Neural progenitor cell (in vitro differentiated cells): ENCODE measurements around the gene DIS3L2. TPM values are rescaled to one million over a fixed set of nuclear protein-coding genes. Genes with fewer than 3 reads are reported as not detected.

Source experiments
- DNase-seq: peaks from one replicate; pipeline ENCODE4 v3.0.0-alpha.2; 2016; ENCODE audit warnings: low spot score
- H2AFZ ChIP-seq: fragments of 200-600 bp; sonication (generic); replicated peaks from 2 replicates; pipeline ENCODE4 v1.6.1; 2016; ENCODE audit warnings: antibody characterized with exemption
- H3F3A ChIP-seq: fragments of 200-600 bp; sonication (generic); 2 replicates; pipeline ENCODE4 v1.6.1; 2016; ENCODE audit warnings: antibody characterized with exemption, low read depth
- H3K27ac ChIP-seq: fragments of 200-600 bp; sonication (generic); 2 replicates; pipeline ENCODE4 v1.5.1; 2016; ENCODE audit warnings: mild to moderate bottlenecking
- H3K27me3 ChIP-seq: fragments of 200-600 bp; sonication (generic); 2 replicates; pipeline ENCODE4 v1.6.1; 2016; ENCODE audit warnings: mild to moderate bottlenecking, moderate library complexity
- H3K36me3 ChIP-seq: fragments of 200-600 bp; sonication (generic); 2 replicates; pipeline ENCODE4 v1.5.1; 2016
- H3K4me1 ChIP-seq: fragments of 200-600 bp; sonication (generic); 2 replicates; pipeline ENCODE4 v1.6.1; 2016; ENCODE audit warnings: mixed run types
- H3K4me2 ChIP-seq: fragments of 200-600 bp; sonication (generic); 2 replicates; pipeline ENCODE4 v1.6.1; 2016
- H3K4me3 ChIP-seq: fragments of 200-600 bp; sonication (generic); 2 replicates; pipeline ENCODE4 v1.5.1; 2016
- H3K79me2 ChIP-seq: fragments of 200-600 bp; sonication (generic); 2 replicates; pipeline ENCODE4 v1.6.1; 2016; ENCODE audit warnings: low read depth
- H3K9ac ChIP-seq: fragments of 200-600 bp; sonication (generic); 2 replicates; pipeline ENCODE4 v1.6.1; 2016
- H3K9me3 ChIP-seq: fragments of 200-600 bp; sonication (generic); 2 replicates; pipeline ENCODE4 v1.5.1; 2016; ENCODE audit warnings: low read depth
- H4K20me1 ChIP-seq: fragments of 200-600 bp; sonication (generic); 2 replicates; pipeline ENCODE4 v1.6.1; 2016; ENCODE audit warnings: low read depth
- H3K27ac Mint-ChIP-seq: 3 replicates; pipeline ENCODE4 v1.8.0; 2021; ENCODE audit warnings: mixed read lengths
- H3K27me3 Mint-ChIP-seq: 2 replicates; pipeline ENCODE4 v1.8.0; 2022; ENCODE audit warnings: low read depth, mild to moderate bottlenecking, inconsistent platforms, moderate library complexity, mixed read lengths; ENCODE audit not compliant: insufficient read depth
- H3K36me3 Mint-ChIP-seq: 3 replicates; pipeline ENCODE4 v1.8.0; 2021; ENCODE audit warnings: mixed read lengths
- H3K4me1 Mint-ChIP-seq: 3 replicates; pipeline ENCODE4 v1.8.0; 2021; ENCODE audit warnings: mixed read lengths
- H3K4me3 Mint-ChIP-seq: 3 replicates; pipeline ENCODE4 v1.8.0; 2021; ENCODE audit warnings: mild to moderate bottlenecking, moderate library complexity, mixed read lengths
- H3K9me3 Mint-ChIP-seq: 3 replicates; pipeline ENCODE4 v1.8.0; 2020; ENCODE audit warnings: mixed read lengths
- CTCF ChIP-seq: fragments of 200-600 bp; sonication (generic); IDR thresholded peaks from 2 replicates; pipeline ENCODE4 v1.5.1; 2017; ENCODE audit warnings: antibody characterized with exemption, mild to moderate bottlenecking
- EZH2 ChIP-seq: fragments of 200-600 bp; sonication (generic); IDR thresholded peaks from 2 replicates; pipeline ENCODE4 v1.6.1; 2017; ENCODE audit warnings: antibody characterized with exemption, mild to moderate bottlenecking, moderate library complexity
- EZH2phosphoT487 ChIP-seq: fragments of 200-600 bp; sonication (generic); IDR thresholded peaks from 2 replicates; pipeline ENCODE4 v1.6.1; 2017; ENCODE audit warnings: antibody characterized with exemption
- total RNA-seq: library from RNA; depleted of rRNA; stranded (reverse); fragments of >200 nt; gene quantifications from 2 replicates; pipeline ENCODE4 v1.2.3, GENCODE V29; 2015; ENCODE audit warnings: low replicate concordance

Gene DIS3L2
- total RNA-seq, 1 donor from 2014 or later, result 23.2 TPM

GRCh38 chr2:231992888-231993287 is 31.4 kb downstream of the DIS3L2 start:
- Histone ChIP-seq H2AFZ (no peak overlapping the region), H3K79me2 (peaks cover 36% of the 10 kb centered on the region), H3K27ac (no peak overlapping the region), H3K4me1 (no peaks in the 10 kb centered on the region), H3F3A (no peaks in the 10 kb centered on the region), H3K9ac (no peak overlapping the region), H3K4me3 (no peak overlapping the region), H3K4me2 (no peak overlapping the region), H4K20me1 (peaks cover 8% of the 10 kb centered on the region), H3K27me3 (no peaks in the 10 kb centered on the region), H3K9me3 (no peaks in the 10 kb centered on the region), H3K36me3 (no peaks in the 10 kb centered on the region)
- Mint-ChIP-seq H3K4me3 (no peak overlapping the region), H3K9me3 (peaks cover 2% of the 10 kb centered on the region), H3K27me3 (no peaks in the 10 kb centered on the region), H3K27ac (no peak overlapping the region), H3K36me3 (peaks cover 1% of the 10 kb centered on the region), H3K4me1 (peaks cover 14% of the 10 kb centered on the region)
- no peak for DNase-seq
- no peak for TF ChIP-seq CTCF
- TF ChIP-seq EZH2phosphoT487, result no peak
- no peak for TF ChIP-seq EZH2

- H3K36me3 Mint-ChIP-seq, result peaks cover 1% of the 10 kb centered on the region
These were observed 35.5 kb downstream of the DIS3L2 start for GRCh38 chr2:231996797-231997540.

GRCh38 chr2:231998046-231998445 is 36.5 kb downstream of the DIS3L2 start:
- no peaks in the 10 kb centered on the region for H3K27me3 ChIP-seq
- Mint-ChIP-seq H3K27ac (no peak overlapping the region), H3K4me3 (no peak overlapping the region), H3K9me3 (peaks cover under 1% of the 10 kb centered on the region), H3K36me3 (peaks cover 2% of the 10 kb centered on the region), H3K4me1 (no peaks in the 10 kb centered on the region), H3K27me3 (no peaks in the 10 kb centered on the region)
- no peak overlapping the region for H3K9ac ChIP-seq
- H3K9me3 ChIP-seq, result no peaks in the 10 kb centered on the region
- no peak overlapping the region for H3K4me2 ChIP-seq
- no peak for DNase-seq
- no peaks in the 10 kb centered on the region for H3K36me3 ChIP-seq
- H3K4me3 ChIP-seq, result no peak overlapping the region
- H4K20me1 ChIP-seq, result peaks cover 8% of the 10 kb centered on the region
- TF ChIP-seq EZH2phosphoT487 (no peak), EZH2 (no peak), CTCF (no peak)
- H3F3A ChIP-seq, result no peaks in the 10 kb centered on the region
- no peaks in the 10 kb centered on the region for H3K4me1 ChIP-seq
- no peak overlapping the region for H2AFZ ChIP-seq
- no peak overlapping the region for H3K27ac ChIP-seq
- peaks cover 36% of the 10 kb centered on the region for H3K79me2 ChIP-seq

More at GRCh38 chr2:231996797-231997540, 35.5 kb downstream of the DIS3L2 start:
- Histone ChIP-seq H3K27me3 (no peaks in the 10 kb centered on the region), H3K4me1 (no peaks in the 10 kb centered on the region), H2AFZ (no peak overlapping the region), H3F3A (no peaks in the 10 kb centered on the region), H3K9me3 (no peaks in the 10 kb centered on the region), H3K27ac (no peak overlapping the region), H3K79me2 (peaks cover 27% of the 10 kb centered on the region), H3K36me3 (no peaks in the 10 kb centered on the region), H3K9ac (no peak overlapping the region), H4K20me1 (peaks cover 8% of the 10 kb centered on the region), H3K4me2 (no peak overlapping the region), H3K4me3 (no peak overlapping the region)
- Mint-ChIP-seq H3K27me3 (no peaks in the 10 kb centered on the region), H3K4me3 (no peak overlapping the region), H3K4me1 (no peaks in the 10 kb centered on the region), H3K27ac (no peak overlapping the region), H3K9me3 (no peaks in the 10 kb centered on the region)
- no peak for DNase-seq
- TF ChIP-seq CTCF, result no peak
- TF ChIP-seq EZH2, result no peak
- TF ChIP-seq EZH2phosphoT487, result no peak
